GM15510 (cell line): Measurements from ENCODE around the gene MYCN.

ENCODE experiments used
- POLR2A ChIP-seq: IDR thresholded peaks from 3 replicates; pipeline ENCODE4 v1.6.1; 2011; ENCODE audit warnings: borderline replicate concordance; ENCODE audit not compliant: insufficient read length; ENCODE audit errors: extremely low read depth

Gene MYCN

DNA sequence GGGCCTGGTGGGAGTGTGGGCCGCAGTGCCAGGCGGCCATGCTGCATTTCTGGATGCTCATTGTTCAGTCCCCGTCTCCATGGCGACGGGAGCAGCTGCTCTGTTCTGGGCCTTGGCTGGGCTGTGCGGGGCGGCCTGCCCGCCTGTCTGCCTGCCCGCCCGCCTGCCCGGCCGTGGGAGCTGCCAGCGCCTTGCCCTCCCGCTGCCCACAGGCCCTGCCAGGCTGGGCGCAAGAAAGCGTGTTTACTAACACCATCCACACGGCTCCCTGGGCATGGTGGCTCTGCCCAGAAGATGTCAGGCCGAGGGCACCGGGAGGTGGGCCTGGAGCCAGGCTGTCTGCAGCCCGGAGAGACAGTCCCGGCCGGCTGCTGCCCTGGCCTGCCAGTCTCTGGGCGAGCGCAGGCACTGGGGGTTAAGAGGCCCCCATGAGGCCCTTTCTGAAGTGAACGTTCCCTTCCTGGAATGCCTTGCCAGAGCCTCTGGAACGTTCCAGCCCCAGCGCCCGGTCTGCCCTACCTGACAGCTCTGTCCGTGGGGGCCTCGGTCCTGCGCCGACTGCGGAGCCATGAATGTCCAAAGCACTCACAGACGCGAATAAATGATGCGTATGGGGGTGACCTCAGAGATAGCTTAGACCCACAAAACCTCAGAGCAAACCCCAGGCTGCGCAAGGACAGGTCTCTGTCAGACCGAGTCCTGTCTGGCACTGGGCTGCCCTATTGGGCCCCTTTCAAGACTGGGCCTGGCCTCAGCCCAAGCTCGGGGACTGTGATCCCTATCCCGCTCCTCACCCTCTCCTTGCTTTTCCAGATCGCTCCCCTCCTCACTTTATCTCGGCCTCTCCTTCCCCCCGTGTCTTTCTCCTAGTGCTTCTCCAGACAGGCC, 44.3 kb downstream of the MYCN start:
- no peak for TF ChIP-seq POLR2A

DNA sequence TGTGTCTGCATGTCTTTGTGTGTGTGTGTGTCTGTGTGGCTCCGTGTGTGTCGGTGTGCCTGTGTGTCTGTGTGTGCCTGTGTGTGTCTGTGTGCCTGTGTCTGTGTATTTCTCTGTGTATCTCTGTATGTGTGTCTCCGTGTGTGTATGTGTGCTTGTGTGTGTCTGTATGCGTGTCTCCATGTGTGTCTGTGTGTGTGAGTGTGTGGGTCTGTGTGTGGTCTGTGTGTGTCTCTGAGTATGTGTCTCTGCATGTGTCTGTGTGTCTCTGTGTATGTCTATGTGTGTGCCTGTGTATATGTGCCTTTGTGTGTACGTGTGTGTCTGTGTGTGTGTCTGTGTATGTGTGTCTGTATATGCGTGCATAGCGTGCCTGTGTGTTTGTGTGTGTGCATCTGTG, 45.2 kb downstream of the MYCN start:
- TF ChIP-seq POLR2A: no peak

DNA sequence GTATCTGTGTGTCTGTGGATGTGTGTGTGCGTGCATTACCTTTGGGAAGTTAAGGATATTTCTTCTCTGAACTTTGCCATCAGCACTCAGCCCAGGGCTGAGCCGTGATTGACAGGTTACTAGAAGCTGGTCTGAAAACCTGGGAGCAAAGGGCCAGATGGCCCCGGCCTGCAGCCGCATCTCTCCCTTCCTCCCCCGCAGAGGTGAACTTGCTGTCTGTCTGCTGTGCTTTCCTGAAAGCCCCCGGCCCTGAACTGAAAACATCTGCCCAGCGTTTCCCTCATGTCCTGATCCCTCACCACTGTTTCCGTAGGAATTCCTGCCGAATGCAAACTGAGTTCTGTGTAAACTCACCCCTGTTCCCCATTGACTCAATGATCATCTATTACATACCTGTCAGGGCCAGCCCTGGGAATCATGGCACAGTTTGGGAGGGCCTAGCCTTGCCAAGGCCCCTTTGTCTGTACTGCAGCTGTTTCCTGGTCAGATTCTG, 45.8 kb downstream of the MYCN start:
- TF ChIP-seq POLR2A: no peak

DNA sequence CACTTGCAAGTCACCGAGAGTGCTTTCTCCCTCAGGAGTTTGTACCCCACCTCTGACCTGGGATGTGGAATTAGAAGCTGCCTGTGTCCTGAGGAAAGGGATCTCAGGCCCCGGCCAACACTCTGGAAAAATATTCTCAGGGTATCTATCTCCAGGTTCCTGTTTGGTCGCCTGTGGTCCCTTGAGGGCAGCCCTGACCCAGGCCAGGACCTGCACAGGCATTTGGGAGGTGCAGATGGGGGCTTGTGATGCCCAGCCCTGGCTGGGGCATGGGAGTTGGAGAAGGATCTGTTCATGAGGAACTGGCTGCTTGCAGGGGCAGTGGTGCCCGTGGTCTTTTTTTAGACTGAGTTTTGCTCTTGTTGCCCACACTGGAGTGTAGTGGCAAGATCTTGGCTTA, 46.3 kb downstream of the MYCN start:
- TF ChIP-seq POLR2A: no peak

DNA sequence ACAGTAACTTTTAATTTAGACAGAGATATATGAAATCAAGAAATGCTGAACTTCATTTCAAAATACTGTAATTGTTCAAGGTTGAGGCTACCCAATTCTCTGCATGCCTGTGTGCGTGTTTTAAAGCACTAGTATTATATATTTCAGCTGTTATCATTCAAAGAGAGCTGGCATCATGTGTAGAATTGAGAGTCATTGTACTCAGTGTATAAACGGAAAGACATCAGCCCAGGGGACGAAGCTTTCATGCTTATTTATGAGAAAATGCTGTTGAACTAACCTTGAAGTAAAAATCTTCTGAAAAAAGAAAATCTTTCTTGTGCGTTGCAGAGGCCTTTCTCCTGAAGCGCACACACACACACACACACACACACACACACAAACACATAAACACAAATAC, 48.4 kb downstream of the MYCN start:
- no peak for TF ChIP-seq POLR2A

DNA sequence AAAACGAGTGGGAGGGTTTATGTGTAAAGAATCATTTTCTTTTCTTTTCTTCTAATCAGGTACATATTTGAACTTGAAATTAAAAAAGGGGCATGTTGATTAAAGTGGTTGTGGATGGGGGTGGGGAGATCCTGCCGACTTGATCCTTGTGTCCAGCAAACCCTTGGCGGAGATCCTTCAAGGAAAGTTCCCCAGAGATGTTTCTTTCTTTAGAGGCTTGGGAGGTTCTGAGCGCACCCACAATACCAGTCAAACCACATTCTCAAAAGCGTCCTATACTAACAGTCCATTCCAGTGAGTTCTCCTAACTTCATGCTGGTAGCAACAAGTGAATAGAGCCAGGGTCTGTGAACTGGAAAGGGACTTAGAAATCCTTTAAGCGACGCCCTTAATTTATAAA, 49.2 kb downstream of the MYCN start:
- TF ChIP-seq POLR2A: no peak

DNA sequence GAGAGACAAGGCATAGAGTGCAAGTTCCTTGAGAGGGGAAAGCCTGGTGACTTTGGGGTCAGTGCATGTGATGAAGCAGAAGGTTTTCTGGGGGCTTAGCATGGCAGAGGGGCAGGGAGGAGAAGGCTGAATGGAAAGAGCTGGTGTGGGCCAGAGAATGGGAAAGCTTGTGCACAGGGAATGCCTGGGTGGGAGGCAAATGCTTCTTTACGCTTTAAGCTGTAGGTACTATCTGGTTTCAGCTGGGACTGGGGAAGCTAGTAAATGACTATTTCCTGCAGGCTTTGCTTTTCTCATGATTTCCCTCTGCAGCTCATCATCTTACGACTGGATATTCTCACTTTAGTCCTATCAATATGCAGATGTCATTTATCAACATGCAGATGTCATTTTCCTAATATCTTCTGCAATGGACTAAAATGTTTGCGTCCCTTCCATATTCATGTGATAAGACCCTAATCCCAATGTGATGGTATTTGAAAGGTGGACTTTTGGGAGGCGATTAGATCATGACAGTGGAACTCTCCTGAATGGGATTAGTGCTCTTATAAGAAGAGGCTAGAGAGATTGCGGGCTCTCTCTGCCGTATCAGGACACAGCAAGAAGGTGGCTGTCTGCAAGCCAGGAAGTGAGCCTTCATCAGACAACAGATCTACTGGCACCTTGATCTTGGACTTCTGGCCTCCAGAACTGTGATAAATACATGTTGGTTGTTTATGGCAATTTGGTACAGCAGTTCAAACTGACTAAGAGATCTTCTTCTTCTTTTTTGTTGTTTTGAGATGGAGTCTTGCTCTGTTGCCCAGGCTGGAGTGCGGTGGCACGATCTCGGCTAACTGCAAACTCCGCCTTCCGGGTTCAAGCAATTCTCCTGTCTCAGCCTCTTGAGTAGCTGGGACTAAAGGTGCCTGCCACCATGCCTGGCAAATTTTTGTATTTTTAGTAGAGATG, 50.1 kb downstream of the MYCN start:
- TF ChIP-seq POLR2A: no peak

DNA sequence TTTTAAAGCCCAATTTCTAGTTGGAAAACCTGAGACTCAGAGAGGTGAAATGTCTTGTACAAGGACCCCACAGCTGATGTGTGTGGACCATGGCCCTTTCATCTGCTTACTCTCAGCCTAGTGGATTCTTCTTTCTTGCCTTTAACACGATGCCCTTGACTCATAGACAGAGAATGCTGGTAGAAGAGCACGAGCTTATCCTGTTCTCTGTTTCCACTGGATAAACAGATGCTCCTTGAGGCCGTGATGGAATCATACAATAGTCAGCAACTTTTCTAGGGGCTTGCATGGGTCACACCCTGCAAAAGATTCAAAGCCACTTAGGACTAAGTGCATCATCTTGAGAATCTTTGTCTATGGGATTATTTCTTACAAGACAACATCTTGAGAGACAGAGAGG, 50.9 kb downstream of the MYCN start:
- TF ChIP-seq POLR2A: no peak

DNA sequence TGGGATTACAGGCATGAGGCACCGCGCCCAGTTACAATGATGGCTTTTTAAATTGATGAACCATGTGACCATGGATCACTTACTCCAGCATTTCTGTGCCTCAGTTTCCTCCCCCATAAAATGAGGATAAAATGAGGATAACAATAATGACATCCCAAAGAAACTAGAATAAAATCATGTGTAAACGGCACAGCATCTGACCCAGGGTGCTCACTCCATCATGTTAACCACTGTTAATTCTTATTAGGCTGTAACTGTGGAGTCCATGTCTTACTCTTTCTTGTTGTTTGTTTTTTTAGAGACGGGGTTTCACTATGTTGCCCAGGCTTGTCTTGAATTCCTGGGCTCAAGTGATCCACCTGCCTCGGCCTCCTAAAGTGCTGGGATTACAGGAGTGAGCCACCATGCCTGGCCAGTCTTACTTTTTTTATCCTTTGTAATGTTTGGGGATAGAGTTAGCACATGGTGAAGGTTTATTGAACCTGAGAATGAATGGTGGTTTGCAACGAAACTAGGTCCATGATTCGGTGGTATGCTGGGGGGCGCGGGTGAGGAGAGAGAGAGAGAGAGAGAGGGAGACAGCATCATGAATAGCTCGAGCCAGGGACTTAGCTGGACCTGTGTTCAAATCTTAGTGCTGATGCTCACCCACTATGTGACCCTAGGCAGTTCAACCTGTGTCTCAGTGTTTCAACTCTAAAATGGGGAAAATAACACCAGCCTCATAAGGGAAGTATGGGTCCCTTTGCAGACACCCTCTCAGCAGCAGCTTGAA, 52.3 kb downstream of the MYCN start:
- TF ChIP-seq POLR2A: no peak

DNA sequence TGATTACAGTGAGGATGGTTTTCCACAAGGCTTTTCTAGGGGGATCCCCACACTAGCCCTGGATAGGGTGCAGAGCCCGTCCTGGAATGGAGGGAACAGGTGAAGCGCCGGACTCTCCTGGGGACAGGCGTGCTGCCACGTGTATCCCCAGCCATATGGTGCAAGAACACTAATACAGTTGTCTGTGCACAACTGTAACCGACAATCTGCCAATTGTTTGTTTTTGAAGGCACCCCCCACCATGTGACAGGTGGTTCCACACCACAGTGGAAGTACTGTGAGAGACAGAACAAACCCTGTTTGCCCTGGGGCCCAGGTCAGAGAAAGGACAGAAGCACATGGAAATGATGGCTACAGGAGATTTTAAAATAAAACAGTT, 52.9 kb downstream of the MYCN start:
- no peak for TF ChIP-seq POLR2A

DNA sequence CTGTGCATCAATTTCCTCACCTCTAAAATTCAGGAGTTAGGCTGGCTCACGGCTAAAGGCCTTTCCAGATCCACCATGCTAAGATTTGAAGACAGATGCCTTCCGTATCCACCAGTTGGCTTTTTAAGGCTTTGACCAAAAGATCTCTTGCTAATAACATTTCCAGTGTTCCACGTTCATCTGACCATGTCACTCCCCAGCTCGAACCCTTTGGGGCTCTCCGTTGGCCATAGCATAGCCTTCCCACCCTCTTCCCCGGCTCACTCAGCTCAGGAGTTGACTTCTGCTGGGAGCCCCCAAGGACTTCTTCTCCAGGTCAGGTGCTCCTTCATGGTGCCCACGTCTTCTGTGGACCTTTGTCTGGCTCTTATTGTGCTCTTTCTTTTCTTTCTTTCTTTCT, 53.3 kb downstream of the MYCN start:
- TF ChIP-seq POLR2A: no peak

DNA sequence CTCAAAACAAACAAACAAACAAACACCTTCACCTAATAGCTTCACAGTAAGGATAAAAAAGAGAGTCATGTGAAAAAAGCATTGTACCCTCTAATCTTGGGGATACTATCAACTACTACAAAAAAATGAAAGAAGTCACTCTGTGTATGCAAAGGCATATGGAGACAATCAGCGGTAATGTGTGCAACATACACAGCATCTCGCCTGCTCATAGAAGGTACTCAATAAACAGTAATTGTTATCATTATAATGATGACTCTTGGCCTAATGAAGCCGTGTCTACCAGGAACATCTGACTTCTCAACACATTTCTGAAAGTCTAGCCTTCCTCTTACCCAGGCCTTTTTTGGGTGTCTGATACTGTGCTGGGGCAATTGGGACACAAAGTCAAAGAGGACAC, 55.3 kb downstream of the MYCN start:
- TF ChIP-seq POLR2A: no peak
